ENCODE results near the gene RAPGEF5. TPM values are rescaled to one million over a fixed set of nuclear protein-coding genes. Genes with fewer than 3 reads are reported as not detected.

RAPGEF5 gene
- total RNA-seq, 1 donor: 1.1 TPM

DNA sequence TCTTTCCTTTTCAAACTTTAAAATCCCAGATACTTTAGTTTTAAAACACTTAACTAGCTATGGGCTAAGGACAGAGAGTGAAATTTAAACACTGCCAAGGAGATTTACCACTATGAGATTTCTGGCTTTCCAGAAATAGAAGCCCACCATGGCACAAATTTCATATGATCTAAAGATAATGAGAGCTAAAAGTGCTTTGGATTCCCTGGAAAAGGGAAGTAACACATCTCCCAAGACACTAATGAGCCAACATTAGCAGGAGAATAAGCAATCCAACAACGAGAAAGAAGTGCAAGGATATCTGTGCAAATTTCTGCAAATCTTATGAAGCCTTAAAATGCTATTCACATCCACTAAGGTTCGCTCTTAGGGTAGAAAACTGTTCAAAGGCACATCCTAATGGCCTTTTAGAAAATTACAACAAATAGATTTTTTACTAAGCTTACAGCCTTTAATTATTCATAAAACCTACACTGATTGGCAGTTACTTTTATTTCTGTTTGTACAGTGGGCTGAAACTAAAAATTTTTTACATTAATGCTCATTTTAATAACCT lies 100.3 kb downstream of the RAPGEF5 start:
- H2AFZ ChIP-seq (ENCODE audit: low read length): no peak overlapping the region
- H3K4me2 ChIP-seq (ENCODE audit: insufficient read depth, low read length): no peak overlapping the region
- no peaks in the 10 kb centered on the region for H3K4me1 ChIP-seq (ENCODE audit: insufficient read depth, low read length)
- no peak overlapping the region for H3K4me3 ChIP-seq (ENCODE audit: insufficient read depth, low read length)
- no peak overlapping the region for H3K27ac ChIP-seq (ENCODE audit: low read depth, low read length)
- H4K20me1 ChIP-seq (ENCODE audit: insufficient read depth, low read length): no peaks in the 10 kb centered on the region
- TF ChIP-seq, protein P1, sequence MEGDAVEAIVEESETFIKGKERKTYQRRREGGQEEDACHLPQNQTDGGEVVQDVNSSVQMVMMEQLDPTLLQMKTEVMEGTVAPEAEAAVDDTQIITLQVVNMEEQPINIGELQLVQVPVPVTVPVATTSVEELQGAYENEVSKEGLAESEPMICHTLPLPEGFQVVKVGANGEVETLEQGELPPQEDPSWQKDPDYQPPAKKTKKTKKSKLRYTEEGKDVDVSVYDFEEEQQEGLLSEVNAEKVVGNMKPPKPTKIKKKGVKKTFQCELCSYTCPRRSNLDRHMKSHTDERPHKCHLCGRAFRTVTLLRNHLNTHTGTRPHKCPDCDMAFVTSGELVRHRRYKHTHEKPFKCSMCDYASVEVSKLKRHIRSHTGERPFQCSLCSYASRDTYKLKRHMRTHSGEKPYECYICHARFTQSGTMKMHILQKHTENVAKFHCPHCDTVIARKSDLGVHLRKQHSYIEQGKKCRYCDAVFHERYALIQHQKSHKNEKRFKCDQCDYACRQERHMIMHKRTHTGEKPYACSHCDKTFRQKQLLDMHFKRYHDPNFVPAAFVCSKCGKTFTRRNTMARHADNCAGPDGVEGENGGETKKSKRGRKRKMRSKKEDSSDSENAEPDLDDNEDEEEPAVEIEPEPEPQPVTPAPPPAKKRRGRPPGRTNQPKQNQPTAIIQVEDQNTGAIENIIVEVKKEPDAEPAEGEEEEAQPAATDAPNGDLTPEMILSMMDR (IDR thresholded peaks at IDR 0.05; ENCODE audit: extremely low read depth, low read depth, low read length): peak; percentile 12
- H3K27me3 ChIP-seq (ENCODE audit: insufficient read depth, low read length): no peaks in the 10 kb centered on the region
- no peaks in the 10 kb centered on the region for H3K79me2 ChIP-seq (ENCODE audit: insufficient read depth, low read length)
- no peak for DNase-seq (ENCODE audit: insufficient read length, low spot score, missing footprints)
- no peaks in the 10 kb centered on the region for H3K9me3 ChIP-seq (ENCODE audit: low read depth, low read length)
- H3K36me3 ChIP-seq (ENCODE audit: insufficient read depth, low read length): no peaks in the 10 kb centered on the region

DNA sequence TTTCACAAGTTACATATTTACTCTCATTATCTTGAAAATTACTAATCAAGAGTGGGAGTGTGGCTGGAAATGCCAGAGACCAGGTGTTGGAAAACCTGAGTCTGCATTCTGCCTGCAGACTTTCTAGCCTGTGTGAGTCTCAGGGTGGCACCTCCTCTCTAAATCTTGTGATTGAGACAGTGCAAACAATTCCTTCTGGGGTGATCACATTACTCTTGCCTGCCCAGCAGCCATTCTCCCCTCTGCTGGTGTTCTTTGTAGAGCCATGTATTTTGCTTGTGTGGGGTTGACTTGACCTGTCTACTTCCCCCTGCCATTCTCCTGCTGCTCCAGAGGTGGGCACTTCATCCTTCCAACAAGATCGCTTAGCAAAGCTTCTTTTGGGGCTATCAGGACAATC lies 101.1 kb downstream of the RAPGEF5 start:
- no peaks in the 10 kb centered on the region for H4K20me1 ChIP-seq (ENCODE audit: insufficient read depth, low read length)
- no peak for DNase-seq (ENCODE audit: insufficient read length, low spot score, missing footprints)

DNA sequence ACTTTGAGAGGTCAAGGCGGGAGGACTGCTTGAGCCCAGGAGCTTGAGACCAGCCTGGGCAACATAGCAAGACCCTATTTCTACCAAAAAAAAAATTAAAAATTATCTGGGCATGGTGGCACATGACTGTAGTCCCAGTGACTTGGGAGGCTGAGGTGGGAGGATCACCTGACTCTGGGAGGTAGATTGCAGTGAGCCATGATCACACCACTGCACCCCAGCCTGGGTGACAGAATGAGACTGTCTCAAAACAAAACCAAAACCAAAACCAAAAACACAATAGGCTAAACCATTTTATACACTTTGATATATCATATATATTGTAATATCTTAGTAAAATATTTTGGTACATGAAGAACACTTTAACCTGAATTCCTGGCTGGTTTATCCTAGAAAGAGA lies 101.6 kb downstream of the RAPGEF5 start:
- no peak overlapping the region for H3K4me2 ChIP-seq (ENCODE audit: insufficient read depth, low read length)
- H3K4me3 ChIP-seq (ENCODE audit: insufficient read depth, low read length): no peak overlapping the region
- no peak overlapping the region for H3K27ac ChIP-seq (ENCODE audit: low read depth, low read length)
- H3K27me3 ChIP-seq (ENCODE audit: insufficient read depth, low read length): no peaks in the 10 kb centered on the region
- TF ChIP-seq, protein P1 (IDR thresholded peaks at IDR 0.05; ENCODE audit: extremely low read depth, low read depth, low read length): no peak
- no peak overlapping the region for H2AFZ ChIP-seq (ENCODE audit: low read length)
- DNase-seq (ENCODE audit: insufficient read length, low spot score, missing footprints): no peak
- no peaks in the 10 kb centered on the region for H3K79me2 ChIP-seq (ENCODE audit: insufficient read depth, low read length)
- no peaks in the 10 kb centered on the region for H3K9me3 ChIP-seq (ENCODE audit: low read depth, low read length)
- no peaks in the 10 kb centered on the region for H4K20me1 ChIP-seq (ENCODE audit: insufficient read depth, low read length)
- no peaks in the 10 kb centered on the region for H3K36me3 ChIP-seq (ENCODE audit: insufficient read depth, low read length)
- no peaks in the 10 kb centered on the region for H3K4me1 ChIP-seq (ENCODE audit: insufficient read depth, low read length)

More for the DNA sequence above, 101.1 kb downstream of the RAPGEF5 start:
- H3K27me3 ChIP-seq (ENCODE audit: insufficient read depth, low read length): no peaks in the 10 kb centered on the region
- no peaks in the 10 kb centered on the region for H3K9me3 ChIP-seq (ENCODE audit: low read depth, low read length)
- H3K36me3 ChIP-seq (ENCODE audit: insufficient read depth, low read length): no peaks in the 10 kb centered on the region
- TF ChIP-seq, protein P1 (IDR thresholded peaks at IDR 0.05; ENCODE audit: extremely low read depth, low read depth, low read length): no peak
- no peak overlapping the region for H3K4me3 ChIP-seq (ENCODE audit: insufficient read depth, low read length)
- no peak overlapping the region for H3K27ac ChIP-seq (ENCODE audit: low read depth, low read length)
- H2AFZ ChIP-seq (ENCODE audit: low read length): no peak overlapping the region
- H3K79me2 ChIP-seq (ENCODE audit: insufficient read depth, low read length): no peaks in the 10 kb centered on the region
- no peaks in the 10 kb centered on the region for H3K4me1 ChIP-seq (ENCODE audit: insufficient read depth, low read length)
- H3K4me2 ChIP-seq (ENCODE audit: insufficient read depth, low read length): no peak overlapping the region

DNA sequence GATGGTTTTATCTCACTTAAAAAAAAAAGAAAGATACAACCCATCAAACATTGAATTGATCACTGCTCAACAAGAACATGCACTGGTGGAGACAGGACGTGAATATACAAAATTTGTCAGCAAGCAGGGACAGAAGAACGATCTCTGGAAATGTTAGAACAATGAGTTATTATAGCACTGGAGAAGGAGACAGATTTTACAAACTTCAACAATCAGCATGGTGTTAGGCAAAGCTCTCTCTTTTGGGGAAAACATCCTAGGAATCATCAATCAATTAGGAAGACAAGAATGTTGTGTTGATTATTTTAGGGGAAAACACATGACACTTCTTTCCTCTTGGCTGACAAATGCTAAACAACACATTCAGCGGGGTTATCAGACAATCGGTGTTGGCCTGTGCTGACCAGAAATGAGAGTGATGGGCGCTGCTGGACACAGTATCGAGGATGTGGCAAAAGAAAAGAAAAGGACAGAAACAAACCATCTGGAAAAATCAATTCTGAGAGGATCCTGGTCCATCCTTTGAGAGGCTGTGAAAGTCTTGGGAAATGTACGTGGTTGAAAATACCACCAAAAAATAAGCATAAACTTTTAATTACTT lies 103.9 kb downstream of the RAPGEF5 start:
- Histone ChIP-seq H2AFZ (ENCODE audit: low read length) (no peak overlapping the region), H3K36me3 (ENCODE audit: insufficient read depth, low read length) (no peaks in the 10 kb centered on the region), H4K20me1 (ENCODE audit: insufficient read depth, low read length) (no peaks in the 10 kb centered on the region)

More for the DNA sequence above, 103.9 kb downstream of the RAPGEF5 start:
- Histone ChIP-seq H3K27me3 (ENCODE audit: insufficient read depth, low read length) (no peaks in the 10 kb centered on the region), H3K79me2 (ENCODE audit: insufficient read depth, low read length) (no peaks in the 10 kb centered on the region), H3K27ac (ENCODE audit: low read depth, low read length) (no peak overlapping the region), H3K9me3 (ENCODE audit: low read depth, low read length) (no peaks in the 10 kb centered on the region), H3K4me3 (ENCODE audit: insufficient read depth, low read length) (no peak overlapping the region), H3K4me1 (ENCODE audit: insufficient read depth, low read length) (no peaks in the 10 kb centered on the region), H3K4me2 (ENCODE audit: insufficient read depth, low read length) (no peak overlapping the region)
- TF ChIP-seq, protein P1 (IDR thresholded peaks at IDR 0.05; ENCODE audit: extremely low read depth, low read depth, low read length): no peak
- no peak for DNase-seq (ENCODE audit: insufficient read length, low spot score, missing footprints)

All from osteoblast (primary cell).